ENCODE measurements around the gene KCNAB2.

The KCNAB2 gene

DNA sequence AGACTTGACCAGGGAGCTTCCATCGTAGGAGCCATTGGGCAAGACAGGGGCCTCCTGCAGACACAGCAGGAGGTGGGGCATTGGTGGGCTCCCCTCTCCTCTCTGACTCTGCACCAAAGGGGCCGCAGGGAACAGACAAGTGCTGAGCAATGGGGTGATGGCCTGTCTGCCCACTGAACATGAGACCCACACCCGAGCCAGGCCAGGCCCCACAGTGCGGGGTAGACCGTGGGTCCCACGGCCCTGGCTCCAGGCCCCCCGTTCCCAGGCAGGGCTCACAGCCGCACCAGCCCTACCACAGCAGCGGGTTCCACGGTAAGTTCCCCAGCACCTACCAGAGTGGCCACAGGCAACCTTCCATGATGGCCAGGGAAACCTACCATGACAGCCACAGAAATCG is 88.5 kb downstream of the KCNAB2 start:
- no peak for DNase-seq (ENCODE audit: low read depth in 1 of 2, low spot score in 1 of 2)
- TF ChIP-seq SPI1 (IDR thresholded peaks at IDR 0.05; ENCODE audit: borderline replicate concordance, low read depth), result no peak
- TF ChIP-seq, protein P1, sequence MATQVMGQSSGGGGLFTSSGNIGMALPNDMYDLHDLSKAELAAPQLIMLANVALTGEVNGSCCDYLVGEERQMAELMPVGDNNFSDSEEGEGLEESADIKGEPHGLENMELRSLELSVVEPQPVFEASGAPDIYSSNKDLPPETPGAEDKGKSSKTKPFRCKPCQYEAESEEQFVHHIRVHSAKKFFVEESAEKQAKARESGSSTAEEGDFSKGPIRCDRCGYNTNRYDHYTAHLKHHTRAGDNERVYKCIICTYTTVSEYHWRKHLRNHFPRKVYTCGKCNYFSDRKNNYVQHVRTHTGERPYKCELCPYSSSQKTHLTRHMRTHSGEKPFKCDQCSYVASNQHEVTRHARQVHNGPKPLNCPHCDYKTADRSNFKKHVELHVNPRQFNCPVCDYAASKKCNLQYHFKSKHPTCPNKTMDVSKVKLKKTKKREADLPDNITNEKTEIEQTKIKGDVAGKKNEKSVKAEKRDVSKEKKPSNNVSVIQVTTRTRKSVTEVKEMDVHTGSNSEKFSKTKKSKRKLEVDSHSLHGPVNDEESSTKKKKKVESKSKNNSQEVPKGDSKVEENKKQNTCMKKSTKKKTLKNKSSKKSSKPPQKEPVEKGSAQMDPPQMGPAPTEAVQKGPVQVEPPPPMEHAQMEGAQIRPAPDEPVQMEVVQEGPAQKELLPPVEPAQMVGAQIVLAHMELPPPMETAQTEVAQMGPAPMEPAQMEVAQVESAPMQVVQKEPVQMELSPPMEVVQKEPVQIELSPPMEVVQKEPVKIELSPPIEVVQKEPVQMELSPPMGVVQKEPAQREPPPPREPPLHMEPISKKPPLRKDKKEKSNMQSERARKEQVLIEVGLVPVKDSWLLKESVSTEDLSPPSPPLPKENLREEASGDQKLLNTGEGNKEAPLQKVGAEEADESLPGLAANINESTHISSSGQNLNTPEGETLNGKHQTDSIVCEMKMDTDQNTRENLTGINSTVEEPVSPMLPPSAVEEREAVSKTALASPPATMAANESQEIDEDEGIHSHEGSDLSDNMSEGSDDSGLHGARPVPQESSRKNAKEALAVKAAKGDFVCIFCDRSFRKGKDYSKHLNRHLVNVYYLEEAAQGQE (IDR thresholded peaks at IDR 0.05; ENCODE audit: insufficient replicate concordance, low read depth), result no peak
- H3K27me3 ChIP-seq (ENCODE audit: insufficient read depth, poor library complexity, severe bottlenecking), result no peaks in the 10 kb centered on the region
- no peak overlapping the region for H3K4me3 ChIP-seq (replicated peaks; ENCODE audit: insufficient read depth, low read length)
- no peak overlapping the region for H3K27ac ChIP-seq (replicated peaks)

DNA sequence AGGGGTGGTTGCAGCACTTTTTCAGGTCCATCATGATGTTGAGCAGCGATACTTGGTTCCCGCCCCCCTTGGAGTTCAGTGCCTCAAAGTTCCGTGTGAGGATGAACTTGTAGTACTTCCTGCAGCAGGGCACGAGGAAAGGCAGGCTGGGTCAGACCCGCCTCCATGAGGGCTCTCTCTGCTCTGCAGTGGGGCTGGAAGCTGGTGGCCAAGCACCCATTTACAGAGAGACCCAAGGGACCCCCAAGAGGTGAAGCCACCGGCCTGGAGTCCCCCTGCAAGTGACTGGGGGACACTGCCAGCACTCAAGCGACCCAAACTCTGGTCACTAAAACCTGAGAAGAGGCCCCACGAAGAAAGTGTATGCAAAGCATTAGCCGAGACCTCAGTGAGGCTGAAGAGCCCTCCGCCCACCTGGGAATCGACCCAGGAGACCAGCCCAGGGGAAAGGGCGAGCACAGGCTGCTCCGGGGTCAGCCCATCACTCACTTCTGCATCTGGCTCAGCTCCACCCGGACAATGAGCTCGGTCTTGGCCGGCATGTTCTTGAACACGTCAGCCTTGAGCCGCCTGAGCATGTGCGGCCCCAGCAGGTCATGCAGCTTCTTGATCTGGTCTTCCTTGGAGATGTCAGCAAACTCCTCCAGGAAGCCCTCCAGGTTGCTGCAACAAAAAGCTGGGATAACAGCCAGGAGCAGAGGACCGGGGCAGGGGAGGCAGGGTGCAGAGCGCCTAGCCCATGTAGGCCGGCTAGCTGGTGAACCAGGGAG is 89.2 kb downstream of the KCNAB2 start:
- TF ChIP-seq, protein P2, sequence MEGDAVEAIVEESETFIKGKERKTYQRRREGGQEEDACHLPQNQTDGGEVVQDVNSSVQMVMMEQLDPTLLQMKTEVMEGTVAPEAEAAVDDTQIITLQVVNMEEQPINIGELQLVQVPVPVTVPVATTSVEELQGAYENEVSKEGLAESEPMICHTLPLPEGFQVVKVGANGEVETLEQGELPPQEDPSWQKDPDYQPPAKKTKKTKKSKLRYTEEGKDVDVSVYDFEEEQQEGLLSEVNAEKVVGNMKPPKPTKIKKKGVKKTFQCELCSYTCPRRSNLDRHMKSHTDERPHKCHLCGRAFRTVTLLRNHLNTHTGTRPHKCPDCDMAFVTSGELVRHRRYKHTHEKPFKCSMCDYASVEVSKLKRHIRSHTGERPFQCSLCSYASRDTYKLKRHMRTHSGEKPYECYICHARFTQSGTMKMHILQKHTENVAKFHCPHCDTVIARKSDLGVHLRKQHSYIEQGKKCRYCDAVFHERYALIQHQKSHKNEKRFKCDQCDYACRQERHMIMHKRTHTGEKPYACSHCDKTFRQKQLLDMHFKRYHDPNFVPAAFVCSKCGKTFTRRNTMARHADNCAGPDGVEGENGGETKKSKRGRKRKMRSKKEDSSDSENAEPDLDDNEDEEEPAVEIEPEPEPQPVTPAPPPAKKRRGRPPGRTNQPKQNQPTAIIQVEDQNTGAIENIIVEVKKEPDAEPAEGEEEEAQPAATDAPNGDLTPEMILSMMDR (IDR thresholded peaks at IDR 0.05; ENCODE audit: insufficient read depth, low read length), result no peak
- TF ChIP-seq, protein P1 (IDR thresholded peaks at IDR 0.05; ENCODE audit: insufficient replicate concordance, low read depth), result no peak
- no peak for TF ChIP-seq POLR2AphosphoS5 (IDR thresholded peaks at IDR 0.05; ENCODE audit: low read depth)
- TF ChIP-seq SPI1 (IDR thresholded peaks at IDR 0.05; ENCODE audit: borderline replicate concordance, low read depth), result no peak
- no peak for TF ChIP-seq GABPA (IDR thresholded peaks at IDR 0.05; ENCODE audit: low read depth)

GRCh38 chr1:6136516-6137220 is 91.0 kb downstream of the KCNAB2 start:
- no peak overlapping the region for H3K27ac ChIP-seq (replicated peaks)
- H3K4me3 ChIP-seq (replicated peaks; ENCODE audit: insufficient read depth, low read length), result no peak overlapping the region
- no peak for DNase-seq (ENCODE audit: low read depth in 1 of 2, low spot score in 1 of 2)
- no peaks in the 10 kb centered on the region for H3K27me3 ChIP-seq (ENCODE audit: insufficient read depth, poor library complexity, severe bottlenecking)
- TF ChIP-seq GABPA (IDR thresholded peaks at IDR 0.05; ENCODE audit: low read depth) (no peak), SPI1 (IDR thresholded peaks at IDR 0.05; ENCODE audit: borderline replicate concordance, low read depth) (no peak), POLR2AphosphoS5 (IDR thresholded peaks at IDR 0.05; ENCODE audit: low read depth) (no peak)
- TF ChIP-seq, protein P2 (IDR thresholded peaks at IDR 0.05; ENCODE audit: insufficient read depth, low read length), result no peak
- TF ChIP-seq, protein P1 (IDR thresholded peaks at IDR 0.05; ENCODE audit: insufficient replicate concordance, low read depth), result no peak

More for the DNA sequence above, 89.2 kb downstream of the KCNAB2 start:
- no peak overlapping the region for H3K27ac ChIP-seq (replicated peaks)
- DNase-seq (ENCODE audit: low read depth in 1 of 2, low spot score in 1 of 2), result no peak
- H3K27me3 ChIP-seq (ENCODE audit: insufficient read depth, poor library complexity, severe bottlenecking), result no peaks in the 10 kb centered on the region
- no peak overlapping the region for H3K4me3 ChIP-seq (replicated peaks; ENCODE audit: insufficient read depth, low read length)

Data from HL-60 (cell line).